HG02642 (cell line): ENCODE data around the gene EPHA1.
A peak's percentile ranks its signal among the peaks of the same experiment; 100 is the strongest.

Source experiments
- ATAC-seq: cut with Tn5 transposase; IDR thresholded peaks from one replicate; pipeline ENCODE4 v1.9.1; 2021; ENCODE audit warnings: mild to moderate bottlenecking; ENCODE audit not compliant: unreplicated experiment, poor library complexity

The EPHA1 gene

DNA sequence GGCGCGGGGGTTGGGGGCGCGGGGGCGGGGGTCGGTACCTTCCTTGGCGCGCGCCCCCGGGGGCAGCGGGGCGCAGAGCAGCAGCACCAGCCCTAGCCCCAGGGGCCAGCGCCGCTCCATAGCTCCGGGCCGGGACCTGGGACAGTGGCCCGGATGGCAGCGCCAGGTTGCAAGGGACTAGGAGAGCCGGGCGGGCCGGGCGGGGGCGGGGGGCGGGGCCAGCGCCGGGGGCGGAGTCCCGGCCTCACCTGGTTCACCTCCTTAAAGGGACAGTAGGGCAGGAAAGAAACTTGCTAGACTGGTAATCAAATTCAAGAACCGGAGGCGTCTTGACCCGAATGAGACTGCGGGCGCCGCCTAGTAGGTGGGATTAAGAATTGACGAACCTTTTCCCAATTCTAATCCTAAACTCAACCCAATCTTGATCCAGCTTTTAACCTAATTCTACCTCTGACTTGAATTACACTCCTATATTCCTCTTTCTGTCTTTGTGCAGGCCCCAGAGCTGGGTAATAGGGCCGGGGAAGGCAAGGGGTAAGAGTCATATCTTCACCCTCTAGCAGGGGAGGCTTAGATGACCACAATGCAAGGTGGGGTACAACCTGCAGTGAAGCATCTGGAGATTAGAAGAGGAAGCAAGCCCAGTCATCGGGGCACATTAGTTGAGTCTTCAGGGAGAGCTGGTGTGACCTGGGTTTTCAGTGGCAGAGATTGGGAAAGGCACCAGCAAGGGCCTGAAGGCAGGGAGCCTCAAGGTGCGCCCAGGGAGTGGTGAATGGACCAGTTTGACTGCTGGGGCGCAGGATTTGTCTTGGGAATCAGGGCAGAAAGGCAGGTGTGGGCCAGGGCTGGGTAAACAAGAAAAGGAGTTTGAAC is at the start of gene EPHA1:
Gene EPHA1, minus strand, starts transcription at position 171 of the 876 bp plus-strand sequence. Its CDS starts 51 bp downstream, at position 120.
- ATAC-seq: no peak

DNA sequence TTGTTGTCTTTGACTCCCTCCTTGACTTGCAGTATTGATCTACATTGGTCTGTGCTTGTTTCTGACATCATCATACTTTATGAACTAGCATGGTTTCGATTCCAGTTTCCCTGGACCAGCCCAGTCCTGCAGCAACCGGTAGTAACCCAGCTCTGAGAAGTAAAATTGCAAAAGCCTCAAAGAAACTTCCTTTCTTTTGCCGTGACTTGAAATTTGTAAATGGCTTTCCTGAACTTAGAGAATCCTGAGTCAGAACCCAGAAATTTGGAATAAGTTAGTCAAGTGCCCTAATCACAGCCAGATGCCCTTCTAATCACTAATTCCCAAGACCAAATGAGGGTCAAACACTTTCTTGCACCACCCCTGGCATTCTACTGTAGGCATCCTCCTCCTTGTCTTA is 49.6 kb upstream of the EPHA1 start:
- ATAC-seq: no peak

DNA sequence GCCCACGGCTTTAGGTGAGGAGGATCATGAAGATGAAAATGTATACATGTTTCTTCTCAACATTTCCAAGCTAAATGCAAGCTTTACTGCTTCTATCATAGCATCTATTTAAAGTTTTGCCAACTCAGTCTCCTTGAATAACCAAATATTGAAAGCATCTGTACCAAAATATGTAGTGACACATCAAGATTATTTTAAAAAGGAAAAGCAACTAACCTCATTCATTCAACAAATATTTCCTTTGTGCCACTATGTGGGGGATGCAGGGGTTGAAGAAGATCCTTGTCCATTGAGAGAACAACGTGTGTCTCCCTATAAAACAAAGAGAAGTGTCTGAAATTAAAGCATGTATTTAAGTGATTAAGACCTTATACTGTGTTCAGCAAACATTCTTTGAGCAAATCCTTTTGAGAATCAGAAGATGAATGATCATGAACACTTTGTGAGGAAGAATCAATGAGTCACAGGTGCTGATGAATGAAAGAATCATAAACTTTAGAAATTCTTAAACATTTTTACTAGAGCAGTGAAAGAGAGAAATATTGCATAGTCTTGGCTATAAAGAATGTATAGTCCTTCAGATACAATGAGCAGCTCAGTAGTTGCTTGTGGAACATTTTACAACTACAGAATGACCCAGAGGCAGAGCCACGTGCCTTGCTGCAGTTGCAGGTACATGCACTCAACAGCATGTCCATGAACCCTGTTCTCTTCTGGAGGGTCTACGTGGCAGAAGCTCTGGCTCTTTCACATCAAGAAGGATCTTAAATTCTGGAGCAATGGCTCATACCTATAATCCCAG is 48.5 kb upstream of the EPHA1 start:
- no peak for ATAC-seq

DNA sequence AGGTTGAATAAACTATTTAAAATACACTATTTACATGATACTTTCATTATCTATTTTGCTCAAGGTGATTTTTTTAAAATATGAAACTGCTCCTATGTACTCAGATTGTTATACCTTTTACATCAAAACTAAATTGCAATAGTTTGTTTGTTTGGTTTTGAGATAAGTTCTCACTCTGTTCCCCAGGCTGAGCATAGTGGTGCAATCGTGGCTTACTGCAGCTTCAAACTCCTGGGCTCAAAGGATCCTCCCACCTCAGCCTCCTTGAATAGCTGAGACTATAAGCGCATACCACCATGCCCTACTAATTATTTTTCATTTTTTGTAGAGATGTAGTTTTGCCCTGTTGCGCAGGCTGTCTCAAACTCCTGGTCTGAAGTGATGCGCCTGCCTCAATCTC is 47.3 kb upstream of the EPHA1 start:
- ATAC-seq: no peak

DNA sequence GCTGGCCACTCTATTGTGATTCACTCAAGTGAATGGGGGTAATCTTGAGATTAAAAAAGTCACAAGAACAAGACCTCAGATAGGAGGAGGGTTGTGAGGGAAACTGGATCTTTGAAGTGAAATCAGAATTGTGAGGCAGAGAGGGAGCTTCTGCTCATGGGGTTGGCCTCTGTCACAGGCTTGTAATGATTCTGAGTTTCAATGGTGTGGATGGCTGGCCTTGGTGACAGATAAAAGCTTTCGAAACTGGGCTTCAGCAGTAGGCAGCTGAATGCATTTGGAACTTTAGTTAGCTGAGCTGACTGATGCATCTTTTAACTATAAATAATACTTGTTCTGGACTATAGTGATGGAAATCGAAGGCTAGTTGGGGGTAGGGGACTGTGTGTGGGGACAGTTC is 46.8 kb upstream of the EPHA1 start:
- no peak for ATAC-seq

DNA sequence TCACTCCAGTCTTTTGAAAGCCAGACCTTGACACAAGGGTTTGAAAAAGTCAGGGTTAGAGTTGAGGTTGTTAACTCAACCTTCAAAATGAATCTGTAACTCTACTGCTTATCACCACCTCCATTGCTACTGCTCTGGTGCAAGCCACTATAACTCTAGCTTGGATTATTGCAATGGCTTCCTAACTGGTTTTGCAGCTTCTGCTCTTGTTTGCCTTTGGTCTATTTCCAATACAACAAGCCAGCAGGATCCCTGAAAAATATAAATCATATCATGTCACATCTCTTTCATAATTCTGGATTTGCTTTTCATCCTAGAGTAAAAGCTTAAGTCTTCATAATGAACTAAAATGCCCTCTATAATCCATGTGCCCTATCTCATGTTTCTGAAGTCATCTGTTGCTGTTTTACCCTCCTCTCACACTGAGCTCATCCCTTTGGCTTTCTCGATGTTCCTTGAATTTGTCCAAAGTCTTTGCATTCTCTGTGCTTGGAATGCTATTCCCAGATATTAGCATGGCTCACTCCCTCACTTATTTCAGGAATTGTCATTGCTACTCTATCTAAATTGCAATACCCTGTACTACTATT is 45.5 kb upstream of the EPHA1 start:
- no peak for ATAC-seq

DNA sequence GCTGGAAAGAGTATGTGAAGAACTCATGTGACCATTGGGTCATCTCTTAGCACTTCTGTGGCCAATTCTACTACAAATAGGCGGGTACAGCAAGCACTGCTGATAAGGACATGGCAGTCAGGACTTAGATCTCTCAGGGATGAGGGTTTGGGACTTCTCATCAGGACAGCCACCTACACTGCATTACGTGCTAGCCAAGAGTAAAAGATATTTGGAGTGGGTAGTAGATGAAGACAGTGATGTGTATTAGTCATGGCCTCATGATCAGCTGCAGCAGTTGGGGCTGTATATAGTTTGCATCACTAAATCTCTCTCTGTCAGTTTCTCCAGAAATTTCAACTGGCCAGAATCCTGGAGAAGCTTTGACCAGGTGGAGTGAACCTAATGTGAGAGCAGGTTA is 43.8 kb upstream of the EPHA1 start:
- no peak for ATAC-seq

DNA sequence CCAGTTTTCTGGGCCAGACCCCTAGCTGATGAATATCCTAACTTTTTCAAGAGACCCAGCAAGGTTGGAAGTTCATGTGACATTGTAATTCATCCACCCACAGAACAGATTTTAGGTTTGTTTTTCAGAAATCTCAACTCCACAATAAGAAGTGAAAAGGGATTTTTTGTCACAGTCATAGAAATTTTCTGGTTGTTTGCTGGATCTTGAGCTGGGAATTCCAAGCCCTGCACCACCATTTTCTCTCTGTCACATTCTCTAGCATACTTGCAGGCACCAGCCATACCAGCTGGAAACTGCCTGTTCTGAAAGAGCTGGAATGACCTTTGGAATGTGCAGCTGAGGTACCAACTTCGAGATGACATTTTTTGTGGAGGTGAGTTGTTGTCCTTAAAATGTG is 43.1 kb upstream of the EPHA1 start:
- no peak for ATAC-seq

DNA sequence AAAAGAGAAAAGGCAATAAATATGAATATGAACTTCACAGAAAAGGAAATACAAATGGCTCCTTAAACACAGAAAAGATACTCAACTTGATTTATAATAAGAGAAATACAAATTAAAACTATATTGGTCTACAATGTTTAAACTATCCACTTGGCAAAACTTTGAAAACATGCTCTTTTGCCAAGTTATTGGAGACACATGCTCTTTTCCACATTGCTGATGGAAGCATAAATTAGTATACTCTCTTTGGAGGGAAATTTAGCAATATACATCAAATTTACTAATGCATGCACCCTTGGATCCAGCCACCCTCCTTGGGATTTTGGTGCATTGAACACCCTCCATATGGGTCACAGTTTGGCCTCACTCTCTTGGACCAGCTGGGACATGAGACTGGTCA is 42.5 kb upstream of the EPHA1 start:
- ATAC-seq: no peak

DNA sequence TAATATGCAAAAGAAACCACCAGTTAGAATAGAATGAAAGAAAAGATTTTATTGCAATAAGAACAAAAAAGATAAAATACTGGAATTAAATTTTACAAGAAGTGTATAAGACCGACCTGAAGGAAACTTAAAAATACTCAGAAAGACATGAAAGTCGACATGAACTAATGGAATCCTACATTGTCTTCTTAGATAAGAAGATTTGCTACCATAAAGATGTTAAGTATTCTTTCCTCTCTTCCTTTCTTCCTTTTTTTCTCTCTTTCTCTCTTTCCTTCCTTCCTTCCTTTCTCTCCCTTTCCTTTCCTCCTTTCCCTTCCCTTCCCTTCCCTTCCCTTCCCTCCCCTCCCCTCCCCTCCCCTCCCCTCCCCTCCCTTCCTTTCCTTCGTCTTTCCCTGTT is 41.1 kb upstream of the EPHA1 start:
- ATAC-seq: no peak

DNA sequence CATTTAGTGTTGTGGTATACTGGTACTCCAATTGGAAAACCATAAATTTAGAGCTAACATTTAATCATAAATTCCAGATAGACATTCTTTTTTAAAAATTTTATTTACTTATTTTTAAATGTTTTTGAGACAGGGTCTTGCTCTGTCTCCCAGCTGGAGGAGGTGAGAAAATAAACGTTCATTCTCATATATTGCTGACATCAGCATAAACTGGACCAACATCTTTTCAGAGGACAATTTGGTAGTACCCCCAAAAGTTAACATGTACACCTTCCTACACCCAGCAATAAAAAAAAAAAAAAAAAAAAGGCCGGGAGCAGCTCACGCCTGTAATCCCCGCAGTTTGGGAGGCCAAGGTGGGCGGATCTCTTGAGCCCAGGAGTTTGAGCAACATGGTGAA is 39.8 kb upstream of the EPHA1 start:
- no peak for ATAC-seq

DNA sequence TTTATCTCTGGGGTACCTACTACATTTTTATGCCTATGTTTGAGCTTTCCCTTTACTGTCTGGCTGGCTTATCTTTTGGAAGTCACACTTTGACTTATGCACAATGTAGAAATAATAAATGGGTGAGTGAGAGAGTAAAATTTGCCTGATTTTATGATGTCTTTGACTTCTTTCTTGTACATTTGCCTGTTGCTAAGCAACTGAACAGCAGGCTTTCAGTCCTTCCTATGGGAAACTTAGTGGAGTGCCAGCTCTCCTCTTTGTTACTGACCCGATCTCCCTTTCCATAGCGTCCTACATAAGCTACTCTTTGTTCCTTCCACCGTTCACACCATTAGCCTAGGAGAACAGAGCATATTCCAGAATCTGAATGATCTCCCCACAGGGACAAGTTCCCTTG is 38.8 kb upstream of the EPHA1 start:
- no peak for ATAC-seq

DNA sequence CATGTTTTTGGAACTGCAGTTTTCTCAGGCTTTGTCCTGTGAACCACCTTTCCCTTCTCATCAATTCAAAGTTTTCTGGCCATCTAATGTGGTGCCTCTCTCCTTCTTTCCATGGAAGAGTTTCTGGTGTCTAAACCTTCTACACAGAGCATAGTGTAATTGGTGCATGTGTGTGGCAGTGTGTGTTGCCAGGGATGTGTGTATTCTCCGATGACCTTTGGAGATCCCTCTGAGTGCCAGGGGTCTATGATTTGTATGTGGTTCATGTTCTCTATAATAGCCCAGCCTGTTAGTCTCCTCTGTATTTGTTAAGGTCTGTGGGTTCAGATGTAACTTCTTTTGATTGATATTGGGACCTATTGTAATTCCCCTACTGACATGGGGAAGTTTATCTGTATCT is 36.1 kb upstream of the EPHA1 start:
- no peak for ATAC-seq

DNA sequence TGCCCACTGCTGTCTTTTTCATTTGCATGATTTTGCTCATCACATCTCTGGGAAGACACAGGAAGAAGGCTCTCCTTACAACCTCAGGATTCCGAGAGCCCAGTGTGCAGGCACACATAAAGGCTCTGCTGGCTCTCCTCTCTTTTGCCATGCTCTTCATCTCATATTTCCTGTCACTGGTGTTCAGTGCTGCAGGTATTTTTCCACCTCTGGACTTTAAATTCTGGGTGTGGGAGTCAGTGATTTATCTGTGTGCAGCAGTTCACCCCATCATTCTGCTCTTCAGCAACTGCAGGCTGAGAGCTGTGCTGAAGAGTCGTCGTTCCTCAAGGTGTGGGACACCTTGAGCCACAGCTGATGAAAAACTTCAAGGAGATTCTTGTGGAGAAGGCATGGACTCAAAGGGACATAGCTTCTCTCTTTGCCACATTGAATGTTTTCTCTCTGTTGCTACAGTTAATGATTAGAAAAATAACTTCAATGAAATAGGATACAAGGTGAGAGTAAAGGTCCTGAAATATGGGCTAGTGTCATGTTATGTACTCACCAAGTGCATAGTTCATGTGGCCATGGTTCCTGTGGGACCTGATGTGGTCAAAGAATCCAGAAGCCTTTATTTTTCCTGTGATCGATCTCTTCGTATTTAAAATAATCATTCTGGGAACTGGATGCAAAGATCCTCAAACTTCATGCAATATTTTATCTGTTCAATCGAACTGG is 35.6 kb upstream of the EPHA1 start:
- no peak for ATAC-seq

DNA sequence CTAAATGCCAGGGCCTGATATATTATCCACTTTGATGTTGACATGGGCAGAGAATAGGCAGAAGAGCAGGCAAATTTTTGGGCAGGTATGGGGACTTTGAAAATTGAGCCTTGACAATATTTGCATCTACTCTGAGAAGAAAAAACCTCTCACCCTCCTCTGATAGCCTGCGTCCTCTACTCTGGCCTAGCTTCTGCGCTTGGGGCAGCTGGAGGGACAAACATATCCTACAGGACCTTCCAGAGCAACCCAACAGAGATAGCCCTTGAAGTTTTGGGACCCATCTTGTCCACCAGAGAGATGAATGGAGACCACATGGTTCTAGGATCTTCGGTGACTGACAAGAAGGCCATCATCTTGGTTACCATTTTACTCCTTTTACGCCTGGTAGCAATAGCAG is 34.5 kb upstream of the EPHA1 start, which contains the start of gene TAS2R60:
Gene TAS2R60, plus strand, starts transcription at position 301 of the 400 bp plus-strand sequence. Its CDS starts 0 bp downstream, at position 301.
- no peak for ATAC-seq

DNA sequence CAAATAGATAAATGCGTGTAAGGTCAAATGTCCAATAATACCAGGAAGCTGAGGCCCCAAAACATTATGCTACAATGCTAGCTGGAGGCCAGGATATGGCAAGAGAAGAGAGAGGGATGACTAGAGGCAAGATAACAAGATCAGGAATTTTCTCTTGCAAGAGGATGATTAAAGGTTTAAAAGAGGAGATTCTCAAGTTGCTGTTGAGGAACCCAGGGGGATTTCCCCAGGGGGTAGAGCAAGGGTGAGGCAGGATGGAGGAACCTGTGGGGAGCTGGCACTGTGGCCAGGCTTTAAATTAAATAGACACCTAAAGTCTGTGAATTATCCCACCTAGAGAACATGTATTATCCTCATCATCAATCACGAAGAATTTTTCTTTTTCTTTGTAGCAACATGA is 31.2 kb upstream of the EPHA1 start:
- ATAC-seq: no peak

DNA sequence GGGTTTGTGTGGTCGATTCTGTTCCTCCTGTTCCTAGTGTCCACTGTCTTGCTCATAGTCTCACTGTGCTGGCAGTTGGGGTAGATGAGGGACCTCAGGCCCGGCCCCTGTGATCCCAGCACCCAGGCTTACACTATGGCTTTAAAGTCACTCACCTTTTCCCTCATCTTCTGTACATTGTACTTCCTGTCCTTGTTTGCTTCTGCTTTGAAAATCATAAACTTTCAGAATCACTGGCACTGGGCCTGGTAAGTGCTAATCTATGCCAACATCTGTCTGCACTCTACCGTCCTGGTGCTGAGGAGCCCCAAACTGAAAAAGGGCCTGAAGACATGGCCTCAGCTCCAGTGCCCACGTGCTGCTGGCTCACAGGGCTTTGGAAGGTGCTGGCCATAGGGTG is 28.9 kb upstream of the EPHA1 start:
- no peak for ATAC-seq

DNA sequence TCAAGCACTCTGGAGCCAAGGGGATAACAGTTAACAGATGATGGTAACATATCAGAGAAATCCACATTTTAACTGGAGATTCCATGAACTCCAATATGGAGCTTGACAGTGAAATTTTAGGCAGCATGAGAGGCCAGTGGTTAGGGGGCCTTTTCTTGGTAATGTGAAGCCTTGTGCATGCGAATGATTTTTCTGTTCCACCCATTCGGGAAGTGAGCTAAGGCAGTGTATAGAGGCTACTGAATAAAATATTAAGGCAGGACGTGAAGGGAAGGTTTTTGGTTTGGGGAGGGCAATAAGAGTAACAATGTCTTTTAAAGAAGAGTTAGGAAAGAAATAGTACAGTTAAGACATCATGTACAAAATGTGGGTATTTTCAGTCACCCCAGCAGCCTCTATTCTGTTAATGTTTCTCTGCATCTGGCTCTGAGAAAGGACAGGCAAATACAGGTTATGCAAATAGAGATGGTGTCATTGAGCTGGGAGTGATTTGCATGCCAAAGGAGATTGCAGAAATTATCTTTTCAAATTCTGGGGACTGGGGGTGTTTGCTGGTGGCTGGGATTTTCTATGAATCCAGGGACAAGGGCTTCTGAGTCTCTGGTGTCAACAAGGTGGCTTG is 27.8 kb upstream of the EPHA1 start:
- peak; percentile 84 for ATAC-seq

DNA sequence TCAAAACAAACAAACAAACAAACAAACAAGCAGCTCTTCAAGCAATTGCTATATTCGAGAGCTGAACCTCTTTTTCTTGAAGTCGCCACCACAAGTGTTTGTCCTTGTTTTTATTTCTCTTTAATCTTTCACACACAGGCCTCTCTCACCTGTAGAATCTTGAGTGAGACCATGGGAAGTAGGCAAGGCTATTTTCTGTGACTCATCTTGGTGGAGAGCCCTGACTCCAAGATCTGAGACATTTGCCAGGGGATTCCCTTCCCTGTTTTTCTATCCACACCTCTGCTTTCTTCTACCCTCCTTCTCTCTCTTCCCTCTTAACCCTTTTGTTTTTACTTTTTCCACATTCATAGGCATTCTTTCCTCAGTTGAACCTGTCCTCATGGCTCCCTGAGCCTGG is 26.6 kb upstream of the EPHA1 start:
- no peak for ATAC-seq

DNA sequence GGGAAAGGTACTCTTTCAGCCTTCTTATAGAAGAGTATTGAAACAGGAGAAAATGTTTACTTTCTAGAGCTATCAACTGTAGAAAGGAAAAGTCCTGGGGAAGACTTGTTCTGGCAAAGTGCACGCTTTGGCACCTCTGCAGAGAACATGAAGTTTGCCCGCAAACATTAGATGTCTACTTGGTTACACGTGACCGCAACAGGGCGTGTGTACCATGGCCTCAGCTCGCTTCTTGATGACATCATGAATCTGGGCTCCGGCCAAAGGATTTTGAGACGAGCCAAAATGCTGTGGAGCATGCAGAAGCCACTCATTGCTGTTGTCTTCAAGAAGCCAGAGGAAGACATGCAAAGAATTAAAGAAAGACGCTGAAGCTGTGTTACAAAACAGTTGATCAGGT is 26.0 kb upstream of the EPHA1 start:
- ATAC-seq: no peak
